GM06990 (cell line): Measurements from ENCODE around the gene GAS2L2.

Experiments used
- DNase-seq: peaks from one replicate; pipeline ENCODE4 v3.0.0-alpha.2; 2011; ENCODE audit not compliant: insufficient read length; ENCODE audit errors: extremely low read depth
- H3K27me3 ChIP-seq: replicated peaks from 2 replicates; pipeline ENCODE4 v1.6.0; 2011; ENCODE audit warnings: low read length; ENCODE audit not compliant: control insufficient read depth, insufficient read depth
- H3K36me3 ChIP-seq: 2 replicates; pipeline ENCODE4 v1.5.1; 2011; ENCODE audit warnings: low read length; ENCODE audit not compliant: control insufficient read depth, insufficient read depth
- H3K4me3 ChIP-seq: replicated peaks from 2 replicates; pipeline ENCODE4 v1.5.1; 2011; ENCODE audit warnings: low read depth, mild to moderate bottlenecking, control low read depth, low read length
- TF ChIP-seq, protein P1 (sequence below): IDR thresholded peaks from 2 replicates; pipeline ENCODE4 v1.5.1; 2011; ENCODE audit warnings: low read length, control low read depth, mild to moderate bottlenecking, inconsistent platforms; ENCODE audit not compliant: insufficient read depth, poor library complexity, severe bottlenecking

GAS2L2 gene

DNA sequence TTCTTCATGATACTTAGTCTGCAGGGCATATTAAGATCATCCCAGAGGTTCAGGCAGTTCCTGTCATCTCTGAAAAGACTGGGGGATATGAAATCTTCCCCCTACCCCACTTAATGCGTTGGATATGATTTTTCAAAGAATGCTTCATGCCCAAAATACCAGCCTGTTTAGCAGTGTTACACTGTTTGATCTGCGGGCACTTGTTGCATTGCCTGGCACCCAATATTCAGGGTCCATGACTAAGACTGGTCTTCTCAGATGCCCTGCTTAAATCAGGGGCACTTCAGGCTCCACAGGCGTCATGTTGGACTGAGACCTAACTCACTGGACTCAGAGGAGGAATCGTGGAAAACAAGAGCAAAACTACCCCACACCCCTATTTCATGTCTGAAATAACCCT lies 28.0 kb downstream of the GAS2L2 start:
- no peak for DNase-seq
- Histone ChIP-seq H3K4me3 (no peak overlapping the region), H3K27me3 (no peaks in the 10 kb centered on the region), H3K36me3 (peaks cover 9% of the 10 kb centered on the region)
- TF ChIP-seq, protein P1, sequence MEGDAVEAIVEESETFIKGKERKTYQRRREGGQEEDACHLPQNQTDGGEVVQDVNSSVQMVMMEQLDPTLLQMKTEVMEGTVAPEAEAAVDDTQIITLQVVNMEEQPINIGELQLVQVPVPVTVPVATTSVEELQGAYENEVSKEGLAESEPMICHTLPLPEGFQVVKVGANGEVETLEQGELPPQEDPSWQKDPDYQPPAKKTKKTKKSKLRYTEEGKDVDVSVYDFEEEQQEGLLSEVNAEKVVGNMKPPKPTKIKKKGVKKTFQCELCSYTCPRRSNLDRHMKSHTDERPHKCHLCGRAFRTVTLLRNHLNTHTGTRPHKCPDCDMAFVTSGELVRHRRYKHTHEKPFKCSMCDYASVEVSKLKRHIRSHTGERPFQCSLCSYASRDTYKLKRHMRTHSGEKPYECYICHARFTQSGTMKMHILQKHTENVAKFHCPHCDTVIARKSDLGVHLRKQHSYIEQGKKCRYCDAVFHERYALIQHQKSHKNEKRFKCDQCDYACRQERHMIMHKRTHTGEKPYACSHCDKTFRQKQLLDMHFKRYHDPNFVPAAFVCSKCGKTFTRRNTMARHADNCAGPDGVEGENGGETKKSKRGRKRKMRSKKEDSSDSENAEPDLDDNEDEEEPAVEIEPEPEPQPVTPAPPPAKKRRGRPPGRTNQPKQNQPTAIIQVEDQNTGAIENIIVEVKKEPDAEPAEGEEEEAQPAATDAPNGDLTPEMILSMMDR: no peak

DNA sequence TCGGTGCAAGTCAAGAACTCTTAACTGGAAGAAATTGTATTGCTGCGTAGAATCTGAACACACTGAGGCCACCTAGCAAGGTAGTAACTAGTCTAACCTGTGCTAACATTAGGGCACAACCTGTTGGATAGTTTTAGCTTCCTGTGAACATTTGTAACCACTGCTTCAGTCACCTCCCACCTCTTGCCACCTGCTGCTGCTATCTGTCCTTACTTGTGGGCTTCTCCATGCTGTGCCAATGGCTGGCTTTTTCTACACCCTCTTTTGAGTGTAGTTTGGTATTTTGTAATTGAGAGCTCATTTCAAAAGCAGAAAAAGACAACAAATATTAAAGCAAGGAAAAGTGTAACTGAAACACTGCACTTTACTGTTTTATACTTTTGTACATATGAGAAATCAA lies 29.3 kb downstream of the GAS2L2 start:
- DNase-seq: no peak
- no peaks in the 10 kb centered on the region for H3K27me3 ChIP-seq
- H3K4me3 ChIP-seq: no peak overlapping the region
- TF ChIP-seq, protein P1: no peak
- peaks cover 9% of the 10 kb centered on the region for H3K36me3 ChIP-seq

DNA sequence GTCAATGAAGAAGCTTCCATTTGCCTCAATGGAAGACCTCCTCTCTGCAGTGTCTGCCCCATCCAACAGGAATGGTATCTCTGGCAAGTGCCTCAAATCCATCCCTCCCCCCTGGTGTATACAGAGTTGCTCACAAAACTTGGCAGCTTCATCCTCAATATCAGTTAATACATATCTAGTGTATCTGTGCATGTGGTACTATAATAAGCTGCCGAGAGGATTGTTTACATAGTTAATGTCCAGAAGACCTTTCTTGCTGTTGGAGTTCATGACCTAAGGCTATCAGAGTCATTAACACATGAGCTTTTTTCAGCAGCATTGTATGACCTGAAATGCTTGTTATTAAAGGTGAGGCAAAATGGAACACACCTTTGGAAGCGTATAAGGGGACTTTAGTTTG lies 35.6 kb downstream of the GAS2L2 start:
- DNase-seq: no peak
- peaks cover 2% of the 10 kb centered on the region for H3K36me3 ChIP-seq
- no peak overlapping the region for H3K4me3 ChIP-seq
- TF ChIP-seq, protein P1: no peak
- no peaks in the 10 kb centered on the region for H3K27me3 ChIP-seq

DNA sequence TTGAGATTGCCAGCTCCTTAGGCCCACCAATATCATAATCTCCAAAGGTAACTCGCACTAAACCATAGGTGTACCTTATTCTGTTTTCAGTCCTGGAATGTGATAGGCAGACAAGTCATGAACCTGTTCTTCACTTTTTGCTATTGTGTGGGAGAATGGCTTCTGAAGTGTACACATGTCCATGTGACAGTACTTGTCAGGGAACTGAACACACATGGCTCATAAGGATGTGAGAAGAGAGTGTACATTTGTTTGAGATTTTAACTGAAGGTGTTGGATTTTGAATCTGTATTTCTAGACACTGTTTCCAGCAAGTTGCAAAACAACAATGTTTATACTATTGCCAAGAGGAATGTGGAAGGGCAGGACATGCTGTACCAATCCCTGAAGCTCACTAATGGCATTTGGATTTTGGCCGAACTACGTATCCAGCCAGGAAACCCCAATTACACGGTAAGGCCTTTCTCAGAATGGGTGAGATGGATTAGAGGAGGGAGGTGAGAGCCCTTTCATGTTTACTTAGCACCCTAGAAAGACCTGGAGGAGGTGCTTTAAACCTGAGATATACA lies 36.1 kb downstream of the GAS2L2 start:
- no peaks in the 10 kb centered on the region for H3K27me3 ChIP-seq
- H3K36me3 ChIP-seq: peaks cover 2% of the 10 kb centered on the region
- no peak for DNase-seq
- H3K4me3 ChIP-seq: no peak overlapping the region
- TF ChIP-seq, protein P1: no peak

DNA sequence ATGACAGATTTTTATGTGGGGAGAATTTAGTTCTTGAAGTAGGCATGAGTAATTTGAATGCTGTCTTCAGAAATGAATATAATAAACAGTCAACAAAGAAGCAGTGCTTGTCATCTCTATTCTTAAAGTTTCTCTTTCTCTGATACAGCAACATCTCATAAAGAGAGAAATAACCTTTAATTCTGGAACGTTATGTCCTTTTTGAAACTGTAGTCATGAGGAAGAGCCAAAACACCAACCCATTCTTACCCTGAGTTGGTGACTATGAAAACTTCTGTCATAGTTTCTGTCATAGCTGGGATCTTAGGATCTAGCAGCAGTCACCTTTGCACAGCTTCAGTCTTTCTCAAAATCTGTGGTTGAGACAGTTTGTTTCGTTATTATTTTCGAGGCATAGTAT lies 36.9 kb downstream of the GAS2L2 start:
- H3K36me3 ChIP-seq: peaks cover 2% of the 10 kb centered on the region
- TF ChIP-seq, protein P1: no peak

DNA sequence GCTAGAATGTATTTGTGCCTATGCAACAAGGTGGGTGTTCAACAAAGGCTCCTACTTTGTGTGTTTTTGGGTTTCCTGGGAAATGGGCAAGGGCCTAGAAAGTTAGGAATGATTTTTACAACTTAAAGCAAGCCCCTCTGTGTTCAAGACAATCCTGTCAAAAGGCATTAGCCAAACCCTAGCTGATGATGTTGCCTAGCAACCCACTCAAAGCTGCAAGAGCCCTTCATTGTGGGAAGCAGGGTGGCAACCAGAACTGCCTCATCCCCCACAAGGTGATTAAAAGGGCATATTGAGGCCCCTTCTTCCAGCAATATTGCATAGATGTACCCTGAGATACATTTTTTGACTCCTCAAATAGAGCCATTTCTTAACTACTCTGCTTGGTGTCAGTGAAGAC lies 37.6 kb downstream of the GAS2L2 start:
- TF ChIP-seq, protein P1: no peak
- DNase-seq: no peak
- H3K36me3 ChIP-seq: peaks cover 2% of the 10 kb centered on the region

More for the DNA sequence above, 36.9 kb downstream of the GAS2L2 start:
- Histone ChIP-seq H3K4me3 (no peak overlapping the region), H3K27me3 (no peaks in the 10 kb centered on the region)
- DNase-seq: no peak

More for the DNA sequence above, 37.6 kb downstream of the GAS2L2 start:
- Histone ChIP-seq H3K27me3 (no peaks in the 10 kb centered on the region), H3K4me3 (no peak overlapping the region)
